Stimulated activated CD4-positive, alpha-beta T cell treated with anti-CD3 and anti-CD28 coated beads, Interleukin-2, amount 100 ng/mL, for 4 hours (primary cell): Measurements from ENCODE around the gene NOBOX.
"Not testable (repeated sequence)": the region's sequence is repeated elsewhere in the genome, so short reads cannot be mapped to it uniquely, and the experiment has no call there.

Experiments
- DNase-seq: peaks from one replicate; pipeline ENCODE4 v3.0.0-alpha.2; 2020; ENCODE audit warnings: low read depth

The NOBOX gene

GRCh38 chr7:144403649-144404061, at the start of gene NOBOX:
Gene NOBOX, minus strand, starts transcription at chr7:144403693.
- no peak for DNase-seq

DNA sequence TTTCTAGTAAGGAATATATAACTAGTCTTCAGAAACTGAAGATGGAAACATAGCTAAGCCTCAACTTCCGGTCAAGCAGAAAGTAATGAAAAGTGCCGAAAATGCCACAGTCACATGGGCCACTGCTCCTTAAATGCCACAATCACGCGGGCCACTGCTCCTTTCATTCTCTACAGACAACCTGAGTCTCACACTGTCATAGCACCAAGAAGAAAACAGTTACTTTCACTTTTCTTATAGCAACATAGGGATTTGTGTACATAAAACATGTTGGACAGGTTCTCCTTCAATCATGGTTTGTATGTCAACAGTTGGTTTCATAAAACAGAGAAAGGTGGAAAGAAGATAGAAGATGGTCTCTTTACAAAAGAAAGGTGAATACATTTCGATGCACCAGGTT, 48.6 kb upstream of the NOBOX start:
- no peak for DNase-seq

GRCh38 chr7:144445590-144445989, 42.1 kb upstream of the NOBOX start:
- DNase-seq = no peak

DNA sequence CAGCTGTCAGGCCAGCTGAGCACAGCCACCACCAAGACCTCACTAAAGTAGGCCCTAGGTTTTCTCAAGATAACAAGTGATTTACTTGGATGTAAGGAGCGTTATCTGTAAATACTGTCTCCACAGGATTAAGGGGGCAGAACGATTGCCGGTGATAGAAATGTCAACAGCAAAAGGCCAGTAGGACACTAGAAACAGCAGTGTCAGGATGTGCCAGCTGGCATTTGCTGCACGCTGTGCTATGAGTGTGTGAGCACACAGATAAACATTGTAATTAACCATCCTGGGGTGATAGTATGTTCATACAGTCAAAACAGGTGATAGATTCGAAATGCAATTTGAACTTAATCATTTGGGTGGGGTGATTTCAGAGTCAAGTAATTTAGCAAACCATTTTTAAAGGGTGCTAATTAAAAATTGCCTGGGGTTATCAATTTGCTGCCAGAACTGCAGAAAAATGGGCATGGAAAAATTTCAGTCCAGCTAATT, 36.3 kb upstream of the NOBOX start:
- DNase-seq = no peak

GRCh38 chr7:144438759-144439158, 35.3 kb upstream of the NOBOX start:
- no peak for DNase-seq

DNA sequence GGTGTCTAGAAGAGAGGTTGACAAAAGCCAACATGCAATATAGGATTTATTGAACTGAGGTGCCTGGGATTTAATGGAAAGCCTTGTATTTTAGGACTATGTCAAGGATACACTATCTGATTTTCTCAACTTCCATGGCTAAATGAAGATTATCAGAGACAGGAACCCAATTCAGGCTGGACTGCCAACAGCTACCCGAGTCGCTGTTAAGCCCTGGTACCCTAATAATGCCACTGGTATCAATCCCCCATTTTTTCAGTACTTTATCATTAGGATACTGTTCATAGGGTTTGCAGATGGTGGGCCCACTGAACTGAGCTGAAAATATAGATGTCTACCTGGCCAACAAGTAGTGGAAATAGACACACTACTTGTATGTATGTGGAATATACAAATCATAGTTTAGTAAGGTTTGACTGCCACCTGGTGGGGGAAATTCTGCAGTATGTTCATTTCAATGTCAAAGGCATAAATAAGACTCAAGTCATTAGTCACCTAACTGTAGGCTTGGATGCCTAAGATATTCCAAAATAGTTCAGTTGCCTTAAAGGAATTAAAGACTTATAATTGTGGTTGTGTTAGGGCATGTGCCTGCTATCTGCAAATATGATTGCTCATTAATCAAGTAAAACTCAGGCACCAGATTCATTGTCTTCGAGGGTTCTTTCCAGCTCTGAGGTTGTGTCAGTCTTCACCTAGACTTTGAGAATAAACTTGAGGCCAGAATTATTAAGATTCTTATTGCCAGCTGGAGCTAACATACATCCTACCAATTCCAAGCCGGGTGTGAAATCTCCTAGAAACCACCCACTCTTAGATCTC, 34.1 kb upstream of the NOBOX start:
- peak; percentile 10 for DNase-seq

DNA sequence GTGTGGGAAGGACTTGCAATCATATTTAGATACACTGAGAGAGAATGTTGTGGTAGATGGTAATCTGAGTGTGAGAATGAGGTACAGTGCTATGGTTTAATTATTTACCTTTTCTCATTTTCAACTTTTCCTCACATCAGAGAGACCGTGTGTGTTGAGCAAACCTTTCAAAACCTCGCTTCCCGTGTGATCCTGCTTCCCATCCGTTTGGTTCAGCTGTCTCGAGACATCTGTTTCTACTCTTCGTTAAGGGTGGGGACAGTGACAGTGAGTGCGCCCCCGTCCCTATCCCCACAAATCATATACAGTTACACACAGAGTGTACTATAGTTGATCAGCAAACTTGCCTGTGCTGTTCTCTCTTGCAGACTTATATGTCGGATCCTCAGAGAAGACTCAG, 33.0 kb upstream of the NOBOX start:
- DNase-seq = no peak

GRCh38 chr7:144428431-144428830, 24.9 kb upstream of the NOBOX start:
- no peak for DNase-seq

- not testable (repeated sequence) for DNase-seq
Observed at GRCh38 chr7:144427539-144427938, 24.0 kb upstream of the NOBOX start.

DNA sequence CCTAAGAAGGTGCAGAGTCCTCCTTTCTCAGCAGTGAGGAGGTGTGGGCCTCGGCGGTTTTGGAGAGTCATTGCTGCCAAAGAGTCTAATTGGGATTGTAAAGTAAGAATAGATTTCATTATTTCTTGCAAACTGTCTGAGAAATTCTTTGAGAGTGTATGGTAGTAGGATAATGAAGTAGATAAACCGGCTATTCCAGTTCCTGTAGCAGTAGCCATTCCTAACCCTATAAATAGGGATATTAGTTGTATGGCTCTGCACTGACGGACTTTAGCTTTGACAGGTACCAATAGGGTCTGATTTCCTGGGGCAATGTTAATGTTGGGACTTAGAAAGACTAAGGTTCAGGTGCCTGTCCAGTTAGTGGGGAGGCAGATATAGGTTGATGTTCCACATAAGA, 15.4 kb upstream of the NOBOX start:
- DNase-seq = not testable (repeated sequence)

DNA sequence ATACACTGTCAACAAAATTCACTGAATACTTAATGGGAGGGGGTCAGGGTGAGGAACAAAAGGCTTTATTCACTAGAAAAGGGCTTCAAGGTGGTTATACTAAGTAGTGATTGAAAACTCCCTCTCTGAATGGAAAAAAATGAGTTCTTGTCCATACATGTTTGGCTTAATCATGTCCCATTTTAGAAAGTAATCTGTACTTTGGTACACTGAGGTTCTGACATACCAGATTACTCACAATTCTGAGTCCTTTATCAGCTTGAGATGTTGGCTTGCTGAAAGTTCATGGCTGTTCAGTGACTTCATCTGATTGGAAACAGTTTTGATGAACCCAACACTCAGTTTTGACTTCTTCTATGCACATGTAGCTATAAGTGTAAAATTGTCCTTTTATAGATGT, 12.8 kb upstream of the NOBOX start:
- DNase-seq = no peak

DNA sequence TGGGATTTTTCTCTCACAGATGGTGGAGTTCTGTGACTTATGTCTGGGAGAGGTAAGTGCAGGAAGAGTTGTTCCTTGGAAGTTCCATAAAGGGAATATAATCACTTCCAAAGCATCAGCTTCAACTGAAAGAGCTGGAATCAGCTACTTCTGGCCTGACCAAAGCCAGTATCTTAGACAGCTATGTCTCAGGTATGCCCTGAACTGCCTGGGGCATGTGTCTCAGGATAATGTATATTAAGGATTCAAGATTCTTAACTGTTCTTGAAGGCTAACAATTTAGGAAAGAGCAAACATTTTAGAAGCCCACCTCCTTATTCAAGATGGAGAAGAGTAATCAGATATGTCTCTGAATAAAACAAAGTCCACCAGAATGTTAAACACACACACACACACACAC, 12.4 kb upstream of the NOBOX start:
- no peak for DNase-seq

- DNase-seq = no peak
Observed at GRCh38 chr7:144414815-144415214, 11.3 kb upstream of the NOBOX start.

GRCh38 chr7:144410441-144410840, 6.9 kb upstream of the NOBOX start:
- no peak for DNase-seq

DNA sequence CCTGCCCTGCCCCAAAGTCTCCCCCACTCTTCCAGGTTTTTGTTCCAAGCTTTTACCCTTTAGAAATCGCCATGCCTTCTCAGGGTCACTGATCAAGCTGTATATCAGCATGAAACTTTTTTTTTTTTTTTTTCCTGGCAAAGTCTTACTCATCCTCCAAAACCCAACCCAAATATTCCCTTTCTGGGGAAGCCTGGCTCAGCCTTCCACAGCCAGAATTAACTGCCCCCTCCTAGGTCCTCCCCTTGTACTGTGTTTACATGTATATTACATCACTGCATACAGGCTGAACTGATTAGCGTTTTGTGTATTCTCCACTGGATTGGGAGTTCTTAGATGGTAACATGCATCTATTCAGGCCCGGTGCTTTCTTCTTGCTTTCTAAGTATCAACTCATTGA, 4.6 kb upstream of the NOBOX start:
- no peak for DNase-seq

DNA sequence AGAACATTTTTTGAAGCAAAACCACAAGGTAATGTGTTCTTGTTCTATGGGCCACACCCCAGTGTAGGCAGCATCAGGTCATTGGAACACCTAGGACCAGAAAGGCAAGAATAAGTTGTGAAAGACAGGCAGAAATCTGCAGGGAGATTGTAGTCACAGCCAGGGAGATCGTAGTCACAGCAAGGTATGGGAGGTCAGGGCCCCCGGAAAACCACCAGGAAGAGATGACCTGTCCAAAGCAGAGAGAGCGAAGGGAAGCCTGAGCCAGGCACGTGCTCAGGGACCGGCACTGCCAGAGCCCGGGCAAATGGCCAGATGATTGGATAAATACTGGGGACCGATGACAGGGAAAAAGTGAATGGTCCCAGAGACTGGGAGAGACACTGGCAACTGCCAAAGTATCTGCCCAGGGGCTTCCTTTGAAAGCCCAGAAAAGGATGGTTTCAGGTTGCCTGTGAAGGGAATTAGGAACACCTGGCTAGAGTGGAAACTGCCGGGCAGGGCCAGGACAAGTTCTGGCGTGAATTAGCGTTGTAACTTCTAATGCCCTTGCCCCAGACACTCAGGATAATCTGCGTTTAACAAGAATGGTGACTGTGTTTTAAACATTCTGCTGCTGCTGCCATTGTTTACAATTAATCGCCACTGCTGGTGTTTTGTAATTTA, 3.9 kb upstream of the NOBOX start:
- DNase-seq = no peak

DNA sequence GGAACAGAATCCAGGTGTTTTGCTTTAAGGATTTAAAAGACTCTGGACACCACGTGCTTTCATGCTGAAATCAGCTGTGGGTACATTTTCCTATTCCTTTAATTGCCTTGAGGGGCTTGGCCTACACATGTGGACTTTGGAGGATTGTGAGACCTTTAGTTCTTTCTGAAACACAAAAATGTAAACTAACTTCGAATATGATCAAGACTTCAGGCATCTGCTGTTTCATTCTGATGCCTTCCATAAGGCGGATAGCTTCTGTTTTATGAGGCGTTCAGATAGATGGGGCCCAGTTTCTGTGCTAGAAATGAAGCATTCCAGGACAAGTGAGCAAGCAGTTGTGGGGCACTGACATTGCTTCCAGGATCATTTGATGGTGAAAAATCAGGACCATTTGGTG, 1.5 kb upstream of the NOBOX start:
- DNase-seq = no peak

DNA sequence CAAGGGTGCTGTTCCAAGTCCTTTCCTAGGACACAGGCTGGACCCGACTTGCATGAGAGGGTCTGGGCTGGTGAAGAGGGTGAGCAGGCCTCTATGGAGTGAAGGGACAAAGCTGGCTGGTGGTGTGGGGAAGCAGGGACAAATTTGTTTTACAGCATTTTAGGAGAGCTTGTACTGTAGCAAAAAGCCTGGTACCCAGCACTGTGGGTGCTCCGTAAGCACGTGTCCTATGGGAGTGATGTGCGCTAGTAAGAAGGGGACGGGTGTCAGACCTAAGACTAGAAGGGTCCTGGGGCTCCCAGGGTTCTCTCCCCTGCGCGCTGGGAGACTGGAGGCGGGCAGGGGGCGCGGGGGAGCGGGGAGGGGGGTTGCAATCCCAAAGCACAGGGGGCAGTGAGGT, 391 bp downstream of the NOBOX start:
- DNase-seq = no peak

DNA sequence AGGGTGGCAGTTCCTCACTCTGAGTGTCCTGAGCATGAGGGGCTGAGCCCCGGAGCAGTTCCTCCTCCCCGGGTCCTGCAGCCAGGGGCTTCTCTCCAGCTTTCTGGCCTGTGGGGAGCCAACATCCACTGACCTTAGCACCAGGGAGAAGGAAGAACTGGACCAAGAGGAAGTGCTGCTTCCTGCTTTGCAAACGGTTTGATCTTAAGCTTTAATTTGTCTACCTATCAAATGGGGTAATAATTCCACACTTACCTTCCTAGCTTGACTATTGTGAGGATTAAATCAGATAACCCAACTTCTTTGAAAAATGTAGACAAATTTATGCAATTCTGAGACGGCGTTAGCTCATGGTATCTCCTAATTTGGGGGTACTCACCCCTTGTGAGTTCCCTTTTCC, 2.0 kb downstream of the NOBOX start:
- DNase-seq = no peak

GRCh38 chr7:144399946-144400345, 3.5 kb downstream of the NOBOX start:
- DNase-seq = no peak

GRCh38 chr7:144398911-144399310, 4.6 kb downstream of the NOBOX start:
- no peak for DNase-seq

DNA sequence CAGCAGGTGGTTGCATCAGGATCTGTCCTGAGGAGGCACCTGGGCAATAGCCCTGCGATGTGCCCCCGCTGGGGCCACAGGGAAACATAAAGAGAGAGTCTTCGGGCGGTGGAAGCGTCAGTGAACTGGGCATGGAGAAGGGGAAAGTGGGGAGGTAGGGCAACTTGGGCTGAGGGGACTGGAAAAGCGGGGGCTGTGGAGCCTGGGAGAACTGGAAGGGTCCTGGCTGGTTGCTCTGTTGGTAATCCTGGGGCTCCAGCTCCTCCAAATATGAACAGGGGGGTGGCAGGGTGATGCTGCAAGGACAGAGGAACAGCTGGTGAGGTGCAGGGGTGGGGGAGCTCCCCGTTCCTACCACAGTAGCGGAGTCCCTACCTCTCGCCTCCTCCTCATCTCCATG, 5.2 kb downstream of the NOBOX start:
- no peak for DNase-seq

DNA sequence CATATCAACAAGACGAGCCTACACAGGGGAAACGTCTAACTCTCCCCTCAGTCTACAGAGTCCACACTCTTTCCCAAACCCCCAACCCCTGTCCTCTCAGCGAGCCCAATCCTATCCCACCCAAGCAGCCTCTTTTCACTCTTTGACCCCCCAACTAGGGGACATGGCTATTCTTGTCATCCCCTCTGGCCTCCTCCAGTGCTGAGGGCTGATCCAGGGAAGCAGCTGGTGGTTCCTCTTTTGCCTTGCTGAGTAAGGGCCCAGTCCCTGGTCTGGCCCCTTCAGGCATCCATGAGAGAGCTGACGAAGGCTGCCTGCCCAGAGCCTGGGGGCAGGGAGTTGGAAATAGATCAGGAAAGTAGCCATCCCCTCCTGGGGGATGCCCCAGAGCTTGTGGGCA, 6.4 kb downstream of the NOBOX start:
- no peak for DNase-seq

GRCh38 chr7:144391823-144392255, 11.7 kb downstream of the NOBOX start:
- DNase-seq = no peak
